Glutamatergic neuron (in vitro differentiated cells): ENCODE data around the gene CIB2. TPM values are rescaled to one million over a fixed set of nuclear protein-coding genes. Genes with fewer than 3 reads are reported as not detected.

Experiments
- DNase-seq: peaks from one replicate; pipeline ENCODE4 v3.0.0; 2022
- H3K27ac Mint-ChIP-seq: one replicate; pipeline ENCODE4 v1.8.0; 2020; ENCODE audit warnings: mild to moderate bottlenecking, mixed read lengths, inconsistent platforms; ENCODE audit not compliant: unreplicated experiment
- H3K27me3 Mint-ChIP-seq: one replicate; pipeline ENCODE4 v1.8.0; 2020; ENCODE audit warnings: mild to moderate bottlenecking, moderate library complexity, mixed read lengths, inconsistent platforms; ENCODE audit not compliant: unreplicated experiment
- H3K36me3 Mint-ChIP-seq: one replicate; pipeline ENCODE4 v1.8.0; 2020; ENCODE audit warnings: mild to moderate bottlenecking, mixed read lengths, inconsistent platforms; ENCODE audit not compliant: unreplicated experiment
- H3K4me1 Mint-ChIP-seq: one replicate; pipeline ENCODE4 v1.8.0; 2020; ENCODE audit warnings: mild to moderate bottlenecking, low read depth, mixed read lengths, inconsistent platforms; ENCODE audit not compliant: unreplicated experiment
- H3K4me3 Mint-ChIP-seq: one replicate; pipeline ENCODE4 v1.8.0; 2020; ENCODE audit warnings: mild to moderate bottlenecking, mixed read lengths, inconsistent platforms; ENCODE audit not compliant: unreplicated experiment
- H3K9me3 Mint-ChIP-seq: one replicate; pipeline ENCODE4 v1.8.0; 2020; ENCODE audit warnings: mild to moderate bottlenecking, moderate library complexity, mixed read lengths, inconsistent platforms; ENCODE audit not compliant: unreplicated experiment
- CTCF ChIP-seq: fragments of 200-600 bp; sonication (generic); IDR thresholded peaks from one replicate; pipeline ENCODE4 v1.5.0; 2021; ENCODE audit not compliant: partially characterized antibody, unreplicated experiment
- total RNA-seq: library from RNA; stranded (reverse); fragmentation: NEBNext Ultra II Directional; extraction: Animal tissue kit (Norgen Biotek cat#: 25700); gene quantifications from one replicate; pipeline ENCODE4 v1.2.1, GENCODE V29; 2021; ENCODE audit not compliant: unreplicated experiment

The CIB2 gene
- total RNA-seq, 1 donor from 2014 or later: 131 TPM

GRCh38 chr15:78075490-78076230 is 55.6 kb downstream of the CIB2 start:
- TF ChIP-seq CTCF: no peak
- peaks cover 21% of the 10 kb centered on the region for H3K4me1 Mint-ChIP-seq
- no peaks in the 10 kb centered on the region for H3K36me3 Mint-ChIP-seq
- H3K27ac Mint-ChIP-seq: peak overlapping the region; percentile 88
- H3K4me3 Mint-ChIP-seq: peak overlapping the region; percentile 96
- DNase-seq: peak; percentile 35
- no peaks in the 10 kb centered on the region for H3K27me3 Mint-ChIP-seq
- peaks cover 2% of the 10 kb centered on the region for H3K9me3 Mint-ChIP-seq

- no peaks in the 10 kb centered on the region for H3K36me3 Mint-ChIP-seq
- peak overlapping the region; percentile 10 for H3K27ac Mint-ChIP-seq
- peaks cover 42% of the 10 kb centered on the region for H3K4me1 Mint-ChIP-seq
- H3K27me3 Mint-ChIP-seq: peaks cover 2% of the 10 kb centered on the region
- H3K4me3 Mint-ChIP-seq: peak overlapping the region; percentile 44
- H3K9me3 Mint-ChIP-seq: peaks cover 2% of the 10 kb centered on the region
- no peak for DNase-seq
- no peak for TF ChIP-seq CTCF
Measured at GRCh38 chr15:78073046-78073787, 58.0 kb downstream of the CIB2 start.

GRCh38 chr15:78072080-78072892 is 59.0 kb downstream of the CIB2 start:
- Mint-ChIP-seq H3K27ac (peak overlapping the region; percentile 10), H3K4me1 (peaks cover 45% of the 10 kb centered on the region), H3K4me3 (peak overlapping the region; percentile 44), H3K36me3 (no peaks in the 10 kb centered on the region), H3K9me3 (no peaks in the 10 kb centered on the region), H3K27me3 (peaks cover 2% of the 10 kb centered on the region)
- TF ChIP-seq CTCF: no peak
- no peak for DNase-seq

GRCh38 chr15:78071383-78071782 is 59.9 kb downstream of the CIB2 start:
- peaks cover 2% of the 10 kb centered on the region for H3K27me3 Mint-ChIP-seq
- no peak overlapping the region for H3K27ac Mint-ChIP-seq
- H3K4me3 Mint-ChIP-seq: no peak overlapping the region
- no peak for TF ChIP-seq CTCF
- no peaks in the 10 kb centered on the region for H3K9me3 Mint-ChIP-seq
- H3K36me3 Mint-ChIP-seq: no peaks in the 10 kb centered on the region
- H3K4me1 Mint-ChIP-seq: peaks cover 54% of the 10 kb centered on the region
- DNase-seq: no peak
